ENCODE measurements around the gene SMARCC1.

Gene SMARCC1

DNA sequence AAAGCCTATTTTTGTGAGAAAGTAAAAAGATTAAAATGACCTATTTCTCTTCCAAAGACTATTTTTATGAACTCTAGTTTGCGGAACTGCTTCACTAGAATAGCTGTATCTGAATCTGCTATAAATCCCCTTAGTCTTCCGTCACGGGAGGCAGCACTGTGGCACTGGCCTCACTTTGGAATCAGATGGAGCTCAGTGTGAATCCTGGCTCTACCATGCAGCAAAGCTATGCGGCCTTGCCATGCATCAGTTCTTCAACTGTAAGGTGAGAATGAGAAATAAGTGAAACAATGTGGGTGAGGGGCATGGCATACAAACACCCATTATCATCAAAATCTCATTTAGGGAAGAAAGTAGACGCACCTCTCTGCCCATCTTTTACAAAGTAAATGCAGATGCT, 175.5 kb downstream of the SMARCC1 start:
- TF ChIP-seq, protein P1, sequence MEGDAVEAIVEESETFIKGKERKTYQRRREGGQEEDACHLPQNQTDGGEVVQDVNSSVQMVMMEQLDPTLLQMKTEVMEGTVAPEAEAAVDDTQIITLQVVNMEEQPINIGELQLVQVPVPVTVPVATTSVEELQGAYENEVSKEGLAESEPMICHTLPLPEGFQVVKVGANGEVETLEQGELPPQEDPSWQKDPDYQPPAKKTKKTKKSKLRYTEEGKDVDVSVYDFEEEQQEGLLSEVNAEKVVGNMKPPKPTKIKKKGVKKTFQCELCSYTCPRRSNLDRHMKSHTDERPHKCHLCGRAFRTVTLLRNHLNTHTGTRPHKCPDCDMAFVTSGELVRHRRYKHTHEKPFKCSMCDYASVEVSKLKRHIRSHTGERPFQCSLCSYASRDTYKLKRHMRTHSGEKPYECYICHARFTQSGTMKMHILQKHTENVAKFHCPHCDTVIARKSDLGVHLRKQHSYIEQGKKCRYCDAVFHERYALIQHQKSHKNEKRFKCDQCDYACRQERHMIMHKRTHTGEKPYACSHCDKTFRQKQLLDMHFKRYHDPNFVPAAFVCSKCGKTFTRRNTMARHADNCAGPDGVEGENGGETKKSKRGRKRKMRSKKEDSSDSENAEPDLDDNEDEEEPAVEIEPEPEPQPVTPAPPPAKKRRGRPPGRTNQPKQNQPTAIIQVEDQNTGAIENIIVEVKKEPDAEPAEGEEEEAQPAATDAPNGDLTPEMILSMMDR (IDR thresholded peaks at IDR 0.05; ENCODE audit: low read length): no peak
- Histone ChIP-seq H3K4me1 (ENCODE audit: low read length) (peaks cover 14% of the 10 kb centered on the region), H3K4me3 (ENCODE audit: low read length) (no peak overlapping the region), H3K9me2 (replicated peaks; ENCODE audit: insufficient read depth, low read length) (no peaks in the 10 kb centered on the region), H3K27ac (ENCODE audit: low read length) (no peak overlapping the region), H3F3A (ENCODE audit: insufficient read depth, low read length) (no peaks in the 10 kb centered on the region), H3K9me3 (replicated peaks; ENCODE audit: insufficient read depth, low read length) (no peaks in the 10 kb centered on the region), H3K4me2 (ENCODE audit: low read depth, low read length) (no peak overlapping the region), H3K79me2 (ENCODE audit: low read length) (peaks cover 10% of the 10 kb centered on the region), H3K9ac (ENCODE audit: low read length) (no peak overlapping the region), H4K20me1 (ENCODE audit: insufficient read depth, low read length) (no peaks in the 10 kb centered on the region), H3K27me3 (replicated peaks; ENCODE audit: insufficient read depth, low read length) (no peaks in the 10 kb centered on the region), H3K36me3 (replicated peaks; ENCODE audit: insufficient read depth, low read length) (0 out of 2 replicates have a peak, but pooled peaks cover 3% of the 10 kb centered on the region), H2AFZ (ENCODE audit: low read length) (no peak overlapping the region)
- no peak for DNase-seq

DNA sequence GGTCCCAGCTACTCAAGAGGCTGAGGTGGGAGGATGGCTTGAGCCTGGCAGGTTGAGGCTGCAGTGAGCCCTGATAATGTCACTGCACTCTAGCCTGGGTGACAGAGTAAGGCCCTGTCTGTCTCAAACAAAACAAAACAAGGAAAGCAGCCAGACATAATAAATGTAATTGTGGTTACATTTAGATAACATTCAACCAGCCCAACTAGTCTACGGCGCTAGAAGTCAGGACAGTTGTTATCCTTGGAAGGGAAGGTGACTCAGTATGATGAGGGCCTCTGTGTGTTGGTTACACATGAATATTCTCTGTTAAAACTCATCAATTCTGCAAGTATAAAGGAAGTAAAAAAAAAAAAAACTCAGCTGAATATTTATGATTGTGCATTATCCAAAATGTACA, 176.0 kb downstream of the SMARCC1 start:
- TF ChIP-seq EZH2 (optimal IDR thresholded peaks at IDR 0.05; ENCODE audit: low read depth, low read length): no peak
- TF ChIP-seq EZH2phosphoT487 (IDR thresholded peaks at IDR 0.05; ENCODE audit: low read length): no peak
- TF ChIP-seq, protein P1 (IDR thresholded peaks at IDR 0.05; ENCODE audit: low read length): no peak
- H4K20me1 ChIP-seq (ENCODE audit: insufficient read depth, low read length): no peaks in the 10 kb centered on the region
- H2AFZ ChIP-seq (ENCODE audit: low read length): no peak overlapping the region
- no peak for DNase-seq
- H3F3A ChIP-seq (ENCODE audit: insufficient read depth, low read length): no peaks in the 10 kb centered on the region
- H3K4me3 ChIP-seq (ENCODE audit: low read length): no peak overlapping the region
- peaks cover 2% of the 10 kb centered on the region; the same call in 1 of the 2 replicates for H3K36me3 ChIP-seq (replicated peaks; ENCODE audit: insufficient read depth, low read length)
- H3K27ac ChIP-seq (ENCODE audit: low read length): no peak overlapping the region
- H3K27me3 ChIP-seq (replicated peaks; ENCODE audit: insufficient read depth, low read length): no peaks in the 10 kb centered on the region
- peaks cover 10% of the 10 kb centered on the region for H3K79me2 ChIP-seq (ENCODE audit: low read length)
- H3K9me2 ChIP-seq (replicated peaks; ENCODE audit: insufficient read depth, low read length): no peaks in the 10 kb centered on the region
- peaks cover 14% of the 10 kb centered on the region for H3K4me1 ChIP-seq (ENCODE audit: low read length)
- no peak overlapping the region for H3K9ac ChIP-seq (ENCODE audit: low read length)
- H3K9me3 ChIP-seq (replicated peaks; ENCODE audit: insufficient read depth, low read length): no peaks in the 10 kb centered on the region
- H3K4me2 ChIP-seq (ENCODE audit: low read depth, low read length): no peak overlapping the region

DNA sequence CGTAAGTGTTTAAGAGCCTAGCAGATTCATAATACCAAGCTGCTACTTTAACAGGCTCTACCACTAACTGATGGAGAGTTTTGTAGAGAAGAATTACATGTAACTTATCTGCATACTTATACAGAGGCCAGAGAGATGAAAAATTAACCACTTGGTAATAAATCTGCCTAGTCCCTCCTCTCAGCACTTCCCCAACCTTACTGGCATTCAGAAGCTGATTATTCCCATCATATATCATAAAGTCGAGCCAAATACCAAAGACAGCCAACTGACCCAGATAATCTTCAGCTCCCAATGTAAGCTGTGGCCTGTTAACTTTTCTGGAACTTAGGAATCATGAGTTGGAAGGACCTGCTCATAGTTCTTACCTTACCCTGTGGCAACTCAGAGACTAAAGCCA, 177.5 kb downstream of the SMARCC1 start:
- TF ChIP-seq EZH2phosphoT487 (IDR thresholded peaks at IDR 0.05; ENCODE audit: low read length): no peak
- TF ChIP-seq, protein P1 (IDR thresholded peaks at IDR 0.05; ENCODE audit: low read length): no peak
- TF ChIP-seq EZH2 (optimal IDR thresholded peaks at IDR 0.05; ENCODE audit: low read depth, low read length): no peak
- H3K9me3 ChIP-seq (replicated peaks; ENCODE audit: insufficient read depth, low read length): no peaks in the 10 kb centered on the region
- no peak for DNase-seq
- H3K79me2 ChIP-seq (ENCODE audit: low read length): peaks cover 10% of the 10 kb centered on the region
- H3K27me3 ChIP-seq (replicated peaks; ENCODE audit: insufficient read depth, low read length): no peaks in the 10 kb centered on the region
- H3K27ac ChIP-seq (ENCODE audit: low read length): no peak overlapping the region
- H3K9ac ChIP-seq (ENCODE audit: low read length): no peak overlapping the region
- no peak overlapping the region for H2AFZ ChIP-seq (ENCODE audit: low read length)
- H3K36me3 ChIP-seq (replicated peaks; ENCODE audit: insufficient read depth, low read length): no peaks in the 10 kb centered on the region; the same call in 1 of the 2 replicates
- H4K20me1 ChIP-seq (ENCODE audit: insufficient read depth, low read length): no peaks in the 10 kb centered on the region
- no peak overlapping the region for H3K4me3 ChIP-seq (ENCODE audit: low read length)
- no peaks in the 10 kb centered on the region for H3K9me2 ChIP-seq (replicated peaks; ENCODE audit: insufficient read depth, low read length)
- no peak overlapping the region for H3K4me2 ChIP-seq (ENCODE audit: low read depth, low read length)
- peaks cover 14% of the 10 kb centered on the region for H3K4me1 ChIP-seq (ENCODE audit: low read length)
- no peaks in the 10 kb centered on the region for H3F3A ChIP-seq (ENCODE audit: insufficient read depth, low read length)
